ENCODE results near the gene UBE2J2. TPM values are rescaled to one million over a fixed set of nuclear protein-coding genes. Genes with fewer than 3 reads are reported as not detected.

Gene UBE2J2
- total and polyA plus RNA-seq, 2 of the 13 experiments (the other 11 are each of a cell fraction or from before 2014, with no cell fraction given), result 25.4 to 29.4 TPM

GRCh38 chr1:1307923-1308755 is 34.5 kb upstream of the UBE2J2 start, which contains the start of the genes ACAP3 and PUSL1 (continued):
- no peak for TF ChIP-seq ZBTB40 (IDR thresholded peaks at IDR 0.05)
- TF ChIP-seq ZBTB40 (CRISPR knock-in tag; IDR thresholded peaks at IDR 0.05), result 0 out of 2 replicates have a peak, but pooled peaks have one; percentile 45
- TF ChIP-seq, protein P1, sequence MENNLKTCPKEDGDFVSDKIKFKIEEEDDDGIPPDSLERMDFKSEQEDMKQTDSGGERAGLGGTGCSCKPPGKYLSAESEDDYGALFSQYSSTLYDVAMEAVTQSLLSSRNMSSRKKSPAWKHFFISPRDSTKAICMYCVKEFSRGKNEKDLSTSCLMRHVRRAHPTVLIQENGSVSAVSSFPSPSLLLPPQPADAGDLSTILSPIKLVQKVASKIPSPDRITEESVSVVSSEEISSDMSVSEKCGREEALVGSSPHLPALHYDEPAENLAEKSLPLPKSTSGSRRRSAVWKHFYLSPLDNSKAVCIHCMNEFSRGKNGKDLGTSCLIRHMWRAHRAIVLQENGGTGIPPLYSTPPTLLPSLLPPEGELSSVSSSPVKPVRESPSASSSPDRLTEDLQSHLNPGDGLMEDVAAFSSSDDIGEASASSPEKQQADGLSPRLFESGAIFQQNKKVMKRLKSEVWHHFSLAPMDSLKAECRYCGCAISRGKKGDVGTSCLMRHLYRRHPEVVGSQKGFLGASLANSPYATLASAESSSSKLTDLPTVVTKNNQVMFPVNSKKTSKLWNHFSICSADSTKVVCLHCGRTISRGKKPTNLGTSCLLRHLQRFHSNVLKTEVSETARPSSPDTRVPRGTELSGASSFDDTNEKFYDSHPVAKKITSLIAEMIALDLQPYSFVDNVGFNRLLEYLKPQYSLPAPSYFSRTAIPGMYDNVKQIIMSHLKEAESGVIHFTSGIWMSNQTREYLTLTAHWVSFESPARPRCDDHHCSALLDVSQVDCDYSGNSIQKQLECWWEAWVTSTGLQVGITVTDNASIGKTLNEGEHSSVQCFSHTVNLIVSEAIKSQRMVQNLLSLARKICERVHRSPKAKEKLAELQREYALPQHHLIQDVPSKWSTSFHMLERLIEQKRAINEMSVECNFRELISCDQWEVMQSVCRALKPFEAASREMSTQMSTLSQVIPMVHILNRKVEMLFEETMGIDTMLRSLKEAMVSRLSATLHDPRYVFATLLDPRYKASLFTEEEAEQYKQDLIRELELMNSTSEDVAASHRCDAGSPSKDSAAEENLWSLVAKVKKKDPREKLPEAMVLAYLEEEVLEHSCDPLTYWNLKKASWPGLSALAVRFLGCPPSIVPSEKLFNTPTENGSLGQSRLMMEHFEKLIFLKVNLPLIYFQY (CRISPR knock-in tag; IDR thresholded peaks at IDR 0.05; ENCODE audit: borderline replicate concordance), result no peak
- TF ChIP-seq RORA (CRISPR knock-in tag; IDR thresholded peaks at IDR 0.05), result no peak
- no peak for TF ChIP-seq KDM3A (CRISPR knock-in tag; IDR thresholded peaks at IDR 0.05; ENCODE audit: low read depth)
- no peak for TF ChIP-seq ZNF557 (CRISPR knock-in tag; IDR thresholded peaks at IDR 0.05)
- TF ChIP-seq ZNF234 (CRISPR knock-in tag; conservative IDR thresholded peaks at IDR 0.05), result 0 out of 2 replicates have a peak, but pooled peaks have one; percentile 17
- TF ChIP-seq, protein P2, sequence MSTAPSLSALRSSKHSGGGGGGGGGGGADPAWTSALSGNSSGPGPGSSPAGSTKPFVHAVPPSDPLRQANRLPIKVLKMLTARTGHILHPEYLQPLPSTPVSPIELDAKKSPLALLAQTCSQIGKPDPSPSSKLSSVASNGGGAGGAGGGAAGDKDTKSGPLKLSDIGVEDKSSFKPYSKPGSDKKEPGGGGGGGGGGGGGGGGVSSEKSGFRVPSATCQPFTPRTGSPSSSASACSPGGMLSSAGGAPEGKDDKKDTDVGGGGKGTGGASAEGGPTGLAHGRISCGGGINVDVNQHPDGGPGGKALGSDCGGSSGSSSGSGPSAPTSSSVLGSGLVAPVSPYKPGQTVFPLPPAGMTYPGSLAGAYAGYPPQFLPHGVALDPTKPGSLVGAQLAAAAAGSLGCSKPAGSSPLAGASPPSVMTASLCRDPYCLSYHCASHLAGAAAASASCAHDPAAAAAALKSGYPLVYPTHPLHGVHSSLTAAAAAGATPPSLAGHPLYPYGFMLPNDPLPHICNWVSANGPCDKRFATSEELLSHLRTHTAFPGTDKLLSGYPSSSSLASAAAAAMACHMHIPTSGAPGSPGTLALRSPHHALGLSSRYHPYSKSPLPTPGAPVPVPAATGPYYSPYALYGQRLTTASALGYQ (CRISPR knock-in tag; IDR thresholded peaks at IDR 0.05), result 0 out of 2 replicates have a peak, but pooled peaks have one; percentile 47
- TF ChIP-seq ZNF17 (CRISPR knock-in tag; IDR thresholded peaks at IDR 0.05), result no peak
- no peak for TF ChIP-seq GLMP (CRISPR knock-in tag; IDR thresholded peaks at IDR 0.05; ENCODE audit: borderline replicate concordance)

Measured in HepG2 (cell line).